Measurements from ENCODE around the gene SOX4. TPM values are rescaled to one million over a fixed set of nuclear protein-coding genes. Genes with fewer than 3 reads are reported as not detected.

Gene SOX4
- total RNA-seq, 1 donor from 2014 or later: 147 TPM

DNA sequence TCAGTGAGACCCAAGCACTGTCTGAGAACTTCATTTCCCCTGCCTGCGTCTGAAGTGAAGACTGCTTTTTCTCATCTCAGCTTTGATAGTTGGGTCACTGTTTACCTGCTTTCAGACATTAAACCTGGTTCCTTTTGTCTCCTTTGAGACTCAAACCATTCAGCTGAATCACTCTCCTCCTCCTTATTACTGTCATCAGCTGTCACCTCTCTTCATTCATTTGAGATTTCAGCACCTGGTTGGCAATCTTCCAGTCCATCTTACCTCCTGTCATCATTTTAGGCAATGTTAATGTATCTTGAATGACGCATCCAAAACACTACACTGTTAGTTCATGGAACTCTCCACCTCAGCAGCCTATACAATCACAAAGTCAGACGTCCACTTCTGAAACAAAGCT is 34.3 kb upstream of the SOX4 start:
- no peak for DNase-seq (ENCODE audit: low read depth)
- H3K4me3 ChIP-seq (ENCODE audit: low read depth, low read length): no peak overlapping the region

DNA sequence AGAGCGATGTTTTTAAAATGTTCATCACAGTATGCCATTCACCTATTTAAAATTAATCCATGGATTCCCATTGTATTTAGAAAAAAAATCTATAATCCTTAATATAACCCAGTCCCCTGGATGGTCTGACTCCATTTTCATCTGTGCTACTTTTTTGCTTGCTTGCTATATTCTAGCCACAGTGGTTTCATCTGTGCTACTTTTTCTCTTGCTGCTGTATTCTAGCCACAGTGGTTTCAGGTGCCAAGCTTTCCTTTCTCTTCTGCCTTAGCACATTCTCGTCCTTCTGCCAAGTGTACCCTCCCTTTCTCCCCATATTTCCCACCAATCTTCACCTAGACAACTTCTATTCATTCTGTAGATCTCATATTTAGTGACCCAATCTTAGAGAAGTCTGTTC is 33.3 kb upstream of the SOX4 start:
- no peak for DNase-seq (ENCODE audit: low read depth)
- Histone ChIP-seq H3K27me3 (ENCODE audit: control insufficient read depth, insufficient read depth, low read length) (no peaks in the 10 kb centered on the region), H3K4me3 (ENCODE audit: low read depth, low read length) (no peak overlapping the region), H3K36me3 (ENCODE audit: control insufficient read depth, insufficient read depth, low read length) (no peaks in the 10 kb centered on the region)
- TF ChIP-seq, protein P1, sequence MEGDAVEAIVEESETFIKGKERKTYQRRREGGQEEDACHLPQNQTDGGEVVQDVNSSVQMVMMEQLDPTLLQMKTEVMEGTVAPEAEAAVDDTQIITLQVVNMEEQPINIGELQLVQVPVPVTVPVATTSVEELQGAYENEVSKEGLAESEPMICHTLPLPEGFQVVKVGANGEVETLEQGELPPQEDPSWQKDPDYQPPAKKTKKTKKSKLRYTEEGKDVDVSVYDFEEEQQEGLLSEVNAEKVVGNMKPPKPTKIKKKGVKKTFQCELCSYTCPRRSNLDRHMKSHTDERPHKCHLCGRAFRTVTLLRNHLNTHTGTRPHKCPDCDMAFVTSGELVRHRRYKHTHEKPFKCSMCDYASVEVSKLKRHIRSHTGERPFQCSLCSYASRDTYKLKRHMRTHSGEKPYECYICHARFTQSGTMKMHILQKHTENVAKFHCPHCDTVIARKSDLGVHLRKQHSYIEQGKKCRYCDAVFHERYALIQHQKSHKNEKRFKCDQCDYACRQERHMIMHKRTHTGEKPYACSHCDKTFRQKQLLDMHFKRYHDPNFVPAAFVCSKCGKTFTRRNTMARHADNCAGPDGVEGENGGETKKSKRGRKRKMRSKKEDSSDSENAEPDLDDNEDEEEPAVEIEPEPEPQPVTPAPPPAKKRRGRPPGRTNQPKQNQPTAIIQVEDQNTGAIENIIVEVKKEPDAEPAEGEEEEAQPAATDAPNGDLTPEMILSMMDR (IDR thresholded peaks at IDR 0.05; ENCODE audit: insufficient read depth, low read length, poor library complexity, severe bottlenecking): no peak

More for the DNA sequence above, 34.3 kb upstream of the SOX4 start:
- TF ChIP-seq, protein P1 (IDR thresholded peaks at IDR 0.05; ENCODE audit: insufficient read depth, low read length, poor library complexity, severe bottlenecking): no peak
- H3K27me3 ChIP-seq (ENCODE audit: control insufficient read depth, insufficient read depth, low read length): no peaks in the 10 kb centered on the region
- no peaks in the 10 kb centered on the region for H3K36me3 ChIP-seq (ENCODE audit: control insufficient read depth, insufficient read depth, low read length)

DNA sequence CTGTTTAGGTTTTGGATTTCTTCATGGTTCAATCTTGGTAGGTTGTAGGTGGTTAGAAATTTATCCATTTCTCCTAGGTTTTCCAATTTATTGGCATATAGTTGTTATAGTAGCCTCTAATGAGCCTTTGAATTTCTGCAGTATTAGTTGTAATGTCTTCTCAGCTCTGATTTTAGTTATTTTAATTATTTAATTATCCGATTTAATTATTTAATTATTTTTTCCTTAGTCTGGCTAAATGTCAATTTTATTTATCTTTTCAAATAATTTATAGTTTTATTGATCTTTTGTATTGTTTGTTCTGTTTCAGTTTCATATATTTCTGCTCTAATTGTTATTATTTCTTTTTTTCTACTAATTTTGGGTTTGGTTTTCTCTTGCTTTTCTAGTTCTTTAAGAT is 28.1 kb upstream of the SOX4 start:
- H3K4me3 ChIP-seq (ENCODE audit: low read depth, low read length): no peak overlapping the region
- TF ChIP-seq, protein P1 (IDR thresholded peaks at IDR 0.05; ENCODE audit: insufficient read depth, low read length, poor library complexity, severe bottlenecking): no peak
- no peaks in the 10 kb centered on the region for H3K36me3 ChIP-seq (ENCODE audit: control insufficient read depth, insufficient read depth, low read length)
- no peak for DNase-seq (ENCODE audit: low read depth)
- H3K27me3 ChIP-seq (ENCODE audit: control insufficient read depth, insufficient read depth, low read length): no peaks in the 10 kb centered on the region

DNA sequence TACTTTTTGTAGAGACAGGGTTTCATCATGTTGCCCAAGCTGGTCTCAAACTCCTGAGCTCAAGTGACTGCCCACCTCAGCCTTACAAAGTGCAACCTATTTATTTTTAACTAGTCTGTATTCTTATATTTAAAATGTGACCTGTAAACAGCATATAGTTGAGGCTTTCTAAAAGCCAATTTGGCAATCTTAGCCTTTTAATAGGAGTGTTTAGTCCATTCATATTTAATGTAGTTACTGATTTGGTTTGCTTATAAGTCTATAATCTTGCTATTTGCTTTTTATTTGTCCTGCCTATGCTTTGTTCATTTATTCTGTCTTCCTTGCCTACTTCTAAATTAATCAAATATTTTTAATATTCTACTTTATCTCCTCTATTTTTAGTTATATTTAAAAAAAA is 15.0 kb upstream of the SOX4 start:
- H3K4me3 ChIP-seq (ENCODE audit: low read depth, low read length): no peak overlapping the region
- H3K36me3 ChIP-seq (ENCODE audit: control insufficient read depth, insufficient read depth, low read length): no peaks in the 10 kb centered on the region
- no peak for DNase-seq (ENCODE audit: low read depth)
- TF ChIP-seq, protein P1 (IDR thresholded peaks at IDR 0.05; ENCODE audit: insufficient read depth, low read length, poor library complexity, severe bottlenecking): no peak
- no peaks in the 10 kb centered on the region for H3K27me3 ChIP-seq (ENCODE audit: control insufficient read depth, insufficient read depth, low read length)

DNA sequence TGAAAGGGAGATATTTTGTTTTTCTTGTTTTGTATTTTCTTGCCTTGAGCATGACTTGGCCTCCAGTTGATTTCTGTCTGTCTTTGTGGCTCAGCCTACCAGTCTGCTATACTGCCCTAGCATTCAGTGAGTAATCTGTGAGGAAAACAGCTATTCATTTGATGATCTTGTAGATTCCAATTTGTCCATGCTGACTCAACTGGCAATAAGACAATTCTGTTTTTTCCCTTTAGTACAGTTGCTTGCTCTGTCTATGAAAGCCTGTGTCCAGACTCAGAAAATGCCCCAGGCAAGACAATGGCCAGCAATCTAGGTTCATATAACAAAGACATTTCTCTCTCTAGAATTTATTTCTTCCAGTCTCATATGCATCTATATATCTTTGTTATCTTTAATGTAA is 10.9 kb upstream of the SOX4 start:
- no peak for DNase-seq (ENCODE audit: low read depth)
- Histone ChIP-seq H3K4me3 (ENCODE audit: low read depth, low read length) (no peak overlapping the region), H3K36me3 (ENCODE audit: control insufficient read depth, insufficient read depth, low read length) (no peaks in the 10 kb centered on the region), H3K27me3 (ENCODE audit: control insufficient read depth, insufficient read depth, low read length) (no peaks in the 10 kb centered on the region)
- TF ChIP-seq, protein P1 (IDR thresholded peaks at IDR 0.05; ENCODE audit: insufficient read depth, low read length, poor library complexity, severe bottlenecking): no peak

DNA sequence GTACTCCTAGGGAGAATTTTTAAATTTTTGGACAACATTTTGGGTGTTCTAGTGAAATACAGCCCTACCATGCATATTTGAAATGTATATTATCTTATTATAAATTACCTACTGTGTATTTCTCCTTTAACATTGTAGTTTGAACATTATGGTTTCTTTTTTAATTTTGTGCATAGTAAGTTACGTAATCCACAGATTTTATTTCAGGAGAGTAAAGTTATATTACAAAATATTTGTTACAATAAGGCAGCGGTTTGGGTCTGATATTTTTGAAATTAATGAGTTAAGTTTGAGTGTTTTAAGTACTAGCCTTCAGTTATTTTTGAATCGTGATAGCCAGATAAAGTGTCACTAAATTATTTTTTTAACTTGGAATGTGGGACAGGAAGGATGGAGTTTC is 7.3 kb upstream of the SOX4 start:
- Histone ChIP-seq H3K27me3 (ENCODE audit: control insufficient read depth, insufficient read depth, low read length) (no peaks in the 10 kb centered on the region), H3K36me3 (ENCODE audit: control insufficient read depth, insufficient read depth, low read length) (no peaks in the 10 kb centered on the region), H3K4me3 (ENCODE audit: low read depth, low read length) (no peak overlapping the region)
- TF ChIP-seq, protein P1 (IDR thresholded peaks at IDR 0.05; ENCODE audit: insufficient read depth, low read length, poor library complexity, severe bottlenecking): no peak
- no peak for DNase-seq (ENCODE audit: low read depth)
